ENCODE measurements around the gene PLAAT4. TPM values are rescaled to one million over a fixed set of nuclear protein-coding genes. Genes with fewer than 3 reads are reported as not detected.

Gene PLAAT4
- total and polyA plus RNA-seq, 2 of the 13 experiments (the other 11 are each of a cell fraction or from before 2014, with no cell fraction given), result 0.71 to 1.00 TPM

- TF ChIP-seq ZNF639 (CRISPR knock-in tag; conservative IDR thresholded peaks at IDR 0.05), result no peak
- no peak for TF ChIP-seq JUN (CRISPR knock-in tag; IDR thresholded peaks at IDR 0.05)
Observed at GRCh38 chr11:63518548-63518947, 18.1 kb upstream of the PLAAT4 start (continued).

GRCh38 chr11:63520606-63521170 lies 15.9 kb upstream of the PLAAT4 start:
- Histone ChIP-seq H4K20me1 (ENCODE audit: insufficient read depth, low read length) (no peaks in the 10 kb centered on the region), H3K36me3 (replicated peaks in 1 of 2; ENCODE audit: control insufficient read depth in 1 of 2, insufficient read depth in 2 of 2, low read length in 2 of 2) (no peaks in the 10 kb centered on the region), H3K9ac (ENCODE audit: insufficient read depth, low read depth, low read length) (no peak overlapping the region), H3K4me2 (ENCODE audit: low read depth, low read length) (no peak overlapping the region), H3K79me2 (ENCODE audit: insufficient read depth, low read length) (no peaks in the 10 kb centered on the region), H2AFZ (ENCODE audit: low read length) (no peak overlapping the region), H3K4me1 (ENCODE audit: insufficient read depth, low read length) (no peaks in the 10 kb centered on the region), H3K27me3 (ENCODE audit: control insufficient read depth in 1 of 2, insufficient read depth in 2 of 2, low read length in 2 of 2) (no peaks in the 10 kb centered on the region; a peak in 1 of 5 replicates), H3K9me3 (ENCODE audit: low read length) (no peaks in the 10 kb centered on the region; the same call in 1 of the 2 replicates), H3K27ac (ENCODE audit: extremely low read length, insufficient read depth, low read length) (no peak overlapping the region), H3K4me3 (replicated peaks in 1 of 3; ENCODE audit: insufficient read depth in 1 of 3, low read depth in 2 of 3, low read length in 3 of 3) (no peak overlapping the region)
- ChIA-PET CTCF (ENCODE audit: low intra/inter-chr PET ratio, low total read pairs) (no interaction called here), POLR2A (no interaction called here)
- BruUV-seq (replicated peaks), result no TSS peak
- no peak for DNase-seq (ENCODE audit: low spot score)
- no peak for TF ChIP-seq ZNF503 (CRISPR knock-in tag; IDR thresholded peaks at IDR 0.05)
- TF ChIP-seq CREBL2 (CRISPR knock-in tag; IDR thresholded peaks at IDR 0.05; ENCODE audit: borderline replicate concordance), result no peak
- TF ChIP-seq ATF7 (IDR thresholded peaks at IDR 0.05), result no peak
- no peak for TF ChIP-seq ATF7 (CRISPR knock-in tag; IDR thresholded peaks at IDR 0.05)
- TF ChIP-seq DBP (CRISPR knock-in tag; IDR thresholded peaks at IDR 0.05; ENCODE audit: not compliant biosample characterization), result no peak
- FAIRE-seq, result no peak
- intact Hi-C loops (cut with micrococcal nuclease; ENCODE audit: unreplicated experiment) (no loop called here), in situ Hi-C loops (cut with HindIII; ENCODE audit: extremely low pct_ligation_motif_present, low pct_unique_long_range_greater_than_20kb) (no loop called here)
- ATAC-seq, result no peak
- 25% methylated on average over 5 of the region's 5 CpGs for WGBS (ENCODE audit: low lambda C conversion rate)
